Head of caudate nucleus (tissue), 42 donors: Measurements from ENCODE around the gene KAZN.
A peak's percentile ranks its signal among the peaks of the same experiment; 100 is the strongest.

Experiments
- DNase-seq, 42 donors: peaks; one replicate each; pipeline versions ENCODE4 v3.0.0 to v3.0.0-alpha.2; 2020 to 2021; ENCODE audit warnings: mixed read lengths in 7 of 42
- intact Hi-C: fragments of 100-400 bp; cut with DNase I; formaldehyde crosslinking; loops from one replicate; pipeline ENCODE4 v1.15.0; 2022

Gene KAZN

GRCh38 chr1:15095496-15095875, 497.0 kb downstream of the KAZN start:
- intact Hi-C loops = no loop called here
- peak in 1 of 42 donors; percentile 24 for DNase-seq

- DNase-seq = no peak
- intact Hi-C loops = no loop called here
Measured at GRCh38 chr1:15096293-15096692, 497.8 kb downstream of the KAZN start.

GRCh38 chr1:15098176-15099125, 500.0 kb downstream of the KAZN start:
- intact Hi-C loops = no loop called here
- no peak for DNase-seq

GRCh38 chr1:15099441-15100120, 501.1 kb downstream of the KAZN start:
- intact Hi-C loops = no loop called here

GRCh38 chr1:15100121-15100879, 501.8 kb downstream of the KAZN start:
- DNase-seq = peak; percentile 33 to 86 (median 70)
- intact Hi-C loops = no loop called here

More at GRCh38 chr1:15099441-15100120, 501.1 kb downstream of the KAZN start:
- DNase-seq = no peak

- peak in 1 of 42 donors; percentile 6 for DNase-seq
- intact Hi-C loops = no loop called here
Measured at GRCh38 chr1:15100880-15101760, 502.6 kb downstream of the KAZN start.

GRCh38 chr1:15101801-15102200, 503.3 kb downstream of the KAZN start:
- intact Hi-C loops = no loop called here
- DNase-seq = no peak

GRCh38 chr1:15102646-15103045, 504.2 kb downstream of the KAZN start:
- DNase-seq = no peak
- intact Hi-C loops = no loop called here

- DNase-seq = no peak
- intact Hi-C loops = no loop called here
Measured at GRCh38 chr1:15103211-15103610, 504.7 kb downstream of the KAZN start.

- DNase-seq = no peak
- intact Hi-C loops = no loop called here
Measured at GRCh38 chr1:15103906-15104305, 505.4 kb downstream of the KAZN start.

GRCh38 chr1:15104768-15105167, 506.3 kb downstream of the KAZN start:
- intact Hi-C loops = no loop called here
- DNase-seq = no peak

- DNase-seq = no peak
- intact Hi-C loops = no loop called here
Measured at GRCh38 chr1:15106608-15107007, 508.1 kb downstream of the KAZN start.

GRCh38 chr1:15107058-15107687, 508.7 kb downstream of the KAZN start:
- DNase-seq = no peak
- intact Hi-C loops = no loop called here

GRCh38 chr1:15107911-15108310, 509.4 kb downstream of the KAZN start:
- no peak for DNase-seq
- intact Hi-C loops = no loop called here

- DNase-seq = no peak
- intact Hi-C loops = no loop called here
Measured at GRCh38 chr1:15110128-15110866, 511.8 kb downstream of the KAZN start.

GRCh38 chr1:15110867-15111230, 512.4 kb downstream of the KAZN start:
- no peak for DNase-seq
- intact Hi-C loops = no loop called here

GRCh38 chr1:15113146-15113545, 514.7 kb downstream of the KAZN start:
- DNase-seq = no peak
- intact Hi-C loops = no loop called here

- intact Hi-C loops = no loop called here
- no peak for DNase-seq
Measured at GRCh38 chr1:15114884-15115283, 516.4 kb downstream of the KAZN start.
